ENCODE measurements around the gene RAE1. TPM values are rescaled to one million over a fixed set of nuclear protein-coding genes. Genes with fewer than 3 reads are reported as not detected.
A peak's percentile ranks its signal among the peaks of the same experiment; 100 is the strongest.

Gene RAE1
- total RNA-seq, 4 donors from 2014 or later = 15.8 to 35.8 (median 20.6) TPM

GRCh38 chr20:57426831-57427230, 75.8 kb downstream of the RAE1 start:
- no peak for DNase-seq
- in situ Hi-C loops (cut with MboI; ENCODE audit: low sequenced_read_pairs in 4 of 4) = no loop called here

GRCh38 chr20:57428324-57429158, 77.5 kb downstream of the RAE1 start:
- Histone ChIP-seq H3K27ac (no peak overlapping the region), H3K9me3 (no peaks in the 10 kb centered on the region), H3K27me3 (no peaks in the 10 kb centered on the region), H3K36me3 (no peaks in the 10 kb centered on the region), H3K4me3 (no peak overlapping the region), H3K4me1 (peaks cover 13 to 16% of the 10 kb centered on the region in 2 donors)
- intact Hi-C loops (cut with DNase I; ENCODE audit: low total_unique reads) = no loop called here
- in situ Hi-C loops (cut with MboI; ENCODE audit: low sequenced_read_pairs in 4 of 4) = no loop called here
- no peak for ATAC-seq
- TF ChIP-seq CTCF (IDR thresholded peaks at IDR 0.05 in 4 of 5, conservative IDR thresholded peaks at IDR 0.05 in 1 of 5) (no peak), POLR2A (IDR thresholded peaks at IDR 0.05) (no peak)
- peak in 1 of 2 donors; percentile 38 for DNase-seq

More at GRCh38 chr20:57426831-57427230, 75.8 kb downstream of the RAE1 start:
- intact Hi-C loops (cut with DNase I; ENCODE audit: low total_unique reads) = no loop called here
- Histone ChIP-seq H3K4me3 (no peak overlapping the region), H3K9me3 (no peaks in the 10 kb centered on the region), H3K27me3 (no peaks in the 10 kb centered on the region), H3K36me3 (no peaks in the 10 kb centered on the region), H3K27ac (no peak overlapping the region), H3K4me1 (peaks cover 0 to 6% of the 10 kb centered on the region in 2 donors)
- ATAC-seq = no peak
- TF ChIP-seq POLR2A (IDR thresholded peaks at IDR 0.05) = no peak
- TF ChIP-seq CTCF (IDR thresholded peaks at IDR 0.05 in 4 of 5, conservative IDR thresholded peaks at IDR 0.05 in 1 of 5) = no peak

Small RNA genes within 50 kb of the gene (microRNA-seq; reads per million reads assigned to microRNA genes)
- 0 reads per million in 2 donors for gene MIR4325 (ENCODE audit: borderline replicate concordance in 2 of 2)

Other genes starting within 250 kb of the RAE1 start
- gene BMP7, start 84.6 kb upstream of the RAE1 start, total RNA-seq = under 1 TPM in 1 of 4 donors, not detected in 3; 0.52 TPM
- not detected for gene SPO11, start 21.5 kb upstream of the RAE1 start, total RNA-seq
- 100 to 1,000 TPM in 3 of 4 donors, 10 to 100 TPM in 1; 56.7 to 229 (median 177) TPM for gene RBM38, start 40.1 kb downstream of the RAE1 start, total RNA-seq
- not detected for gene CTCFL, start 173.9 kb downstream of the RAE1 start, total RNA-seq
- gene PCK1, start 209.9 kb downstream of the RAE1 start, total RNA-seq = 1 to 10 TPM in 3 of 4 donors, under 1 TPM in 1; 0.10 to 3.2 (median 1.7) TPM